Measurements from ENCODE around the gene DCAF8L2.

GRCh38 chrX:27548624-27549023 lies 41.5 kb upstream of the DCAF8L2 start:
- TF ChIP-seq EZH2phosphoT487 (IDR thresholded peaks at IDR 0.05; ENCODE audit: insufficient read depth, low read depth) (no peak), EZH2 (IDR thresholded peaks at IDR 0.05; ENCODE audit: insufficient read depth, poor library complexity, severe bottlenecking) (no peak)
